Measurements from ENCODE around the gene MEGF11.

DNA sequence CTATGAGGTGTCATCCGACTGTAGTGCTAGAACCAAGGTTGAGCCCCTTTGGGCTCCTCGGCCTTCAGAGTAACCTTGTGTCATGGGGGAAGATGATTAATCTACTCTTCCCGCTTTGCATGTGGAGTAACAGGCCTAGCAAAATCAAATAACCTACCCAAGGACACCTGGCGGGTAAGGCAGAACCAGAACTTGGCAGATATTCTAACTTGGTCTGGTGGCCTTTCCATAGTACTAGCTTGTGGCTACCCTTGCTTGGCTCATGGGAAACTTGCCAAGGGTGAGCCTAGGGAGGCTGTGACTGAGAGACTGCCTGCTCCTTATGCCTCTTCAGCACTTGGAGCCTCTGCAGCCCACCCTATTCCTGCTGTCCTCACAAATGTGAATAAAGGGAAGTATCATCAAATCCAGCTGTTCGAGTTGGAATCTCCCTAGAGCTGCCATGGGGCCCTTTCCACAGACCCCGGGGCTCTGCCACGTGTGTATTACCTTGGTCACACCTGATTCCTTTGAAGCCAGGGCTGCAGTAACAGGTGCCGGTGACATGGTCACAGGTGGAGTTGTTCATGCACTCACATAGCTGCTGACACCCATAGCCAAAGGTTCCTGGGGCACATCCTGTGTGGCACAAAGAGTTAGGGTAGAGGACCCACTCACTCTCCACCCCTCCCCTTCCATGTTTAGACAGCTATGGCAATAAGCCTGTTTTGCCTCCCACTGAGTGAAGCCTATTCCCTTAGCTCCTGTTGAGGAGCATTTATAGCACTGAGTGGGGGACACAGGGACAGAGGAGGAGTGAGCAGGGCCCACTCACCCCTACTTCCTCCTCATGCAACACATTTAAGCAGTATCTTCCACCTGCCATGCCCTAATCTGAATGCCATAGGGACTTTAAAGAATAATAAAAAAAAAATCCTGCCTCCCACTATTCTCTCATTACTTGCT, 338.3 kb downstream of the MEGF11 start:
- TF ChIP-seq EZH2phosphoT487 (IDR thresholded peaks at IDR 0.05; ENCODE audit: borderline replicate concordance) = no peak
- TF ChIP-seq, protein P1, sequence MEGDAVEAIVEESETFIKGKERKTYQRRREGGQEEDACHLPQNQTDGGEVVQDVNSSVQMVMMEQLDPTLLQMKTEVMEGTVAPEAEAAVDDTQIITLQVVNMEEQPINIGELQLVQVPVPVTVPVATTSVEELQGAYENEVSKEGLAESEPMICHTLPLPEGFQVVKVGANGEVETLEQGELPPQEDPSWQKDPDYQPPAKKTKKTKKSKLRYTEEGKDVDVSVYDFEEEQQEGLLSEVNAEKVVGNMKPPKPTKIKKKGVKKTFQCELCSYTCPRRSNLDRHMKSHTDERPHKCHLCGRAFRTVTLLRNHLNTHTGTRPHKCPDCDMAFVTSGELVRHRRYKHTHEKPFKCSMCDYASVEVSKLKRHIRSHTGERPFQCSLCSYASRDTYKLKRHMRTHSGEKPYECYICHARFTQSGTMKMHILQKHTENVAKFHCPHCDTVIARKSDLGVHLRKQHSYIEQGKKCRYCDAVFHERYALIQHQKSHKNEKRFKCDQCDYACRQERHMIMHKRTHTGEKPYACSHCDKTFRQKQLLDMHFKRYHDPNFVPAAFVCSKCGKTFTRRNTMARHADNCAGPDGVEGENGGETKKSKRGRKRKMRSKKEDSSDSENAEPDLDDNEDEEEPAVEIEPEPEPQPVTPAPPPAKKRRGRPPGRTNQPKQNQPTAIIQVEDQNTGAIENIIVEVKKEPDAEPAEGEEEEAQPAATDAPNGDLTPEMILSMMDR (conservative IDR thresholded peaks at IDR 0.05; ENCODE audit: low read length) = no peak
